ENCODE measurements around the gene PHKG2.

DNA sequence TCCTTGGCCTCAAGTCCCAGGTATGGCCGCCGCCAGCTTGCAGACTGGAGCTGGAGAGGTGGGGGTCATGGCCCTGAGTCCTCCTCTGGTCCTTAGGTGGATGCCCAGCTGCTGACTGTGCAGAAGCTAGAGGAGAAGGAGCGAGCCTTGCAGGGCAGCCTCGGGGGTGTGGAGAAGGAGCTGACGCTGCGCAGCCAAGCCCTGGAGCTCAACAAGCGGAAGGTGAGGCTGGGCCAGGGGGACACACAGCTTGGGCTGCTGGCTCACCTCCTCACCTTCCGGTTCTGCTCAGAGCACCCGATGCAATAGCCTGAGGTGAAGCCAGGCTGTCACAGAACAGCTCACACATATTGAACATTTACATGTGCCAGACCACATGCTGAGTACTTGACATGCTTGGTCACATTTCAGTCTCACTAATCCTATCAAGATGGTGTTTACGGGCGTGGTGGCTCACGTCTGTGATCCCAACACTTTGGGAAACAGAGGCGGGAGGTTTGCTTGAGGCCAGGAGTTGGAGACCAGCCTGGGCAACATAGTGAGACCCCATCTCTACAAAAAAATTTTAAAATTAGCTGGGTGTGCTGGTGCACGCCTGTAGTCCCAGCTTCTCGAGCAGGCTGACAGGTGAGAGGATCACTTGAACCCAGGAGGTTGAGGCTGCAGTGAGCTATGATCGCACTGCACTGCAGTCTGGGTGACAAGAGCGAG is 21.3 kb downstream of the PHKG2 start:
- TF ChIP-seq, protein P1, sequence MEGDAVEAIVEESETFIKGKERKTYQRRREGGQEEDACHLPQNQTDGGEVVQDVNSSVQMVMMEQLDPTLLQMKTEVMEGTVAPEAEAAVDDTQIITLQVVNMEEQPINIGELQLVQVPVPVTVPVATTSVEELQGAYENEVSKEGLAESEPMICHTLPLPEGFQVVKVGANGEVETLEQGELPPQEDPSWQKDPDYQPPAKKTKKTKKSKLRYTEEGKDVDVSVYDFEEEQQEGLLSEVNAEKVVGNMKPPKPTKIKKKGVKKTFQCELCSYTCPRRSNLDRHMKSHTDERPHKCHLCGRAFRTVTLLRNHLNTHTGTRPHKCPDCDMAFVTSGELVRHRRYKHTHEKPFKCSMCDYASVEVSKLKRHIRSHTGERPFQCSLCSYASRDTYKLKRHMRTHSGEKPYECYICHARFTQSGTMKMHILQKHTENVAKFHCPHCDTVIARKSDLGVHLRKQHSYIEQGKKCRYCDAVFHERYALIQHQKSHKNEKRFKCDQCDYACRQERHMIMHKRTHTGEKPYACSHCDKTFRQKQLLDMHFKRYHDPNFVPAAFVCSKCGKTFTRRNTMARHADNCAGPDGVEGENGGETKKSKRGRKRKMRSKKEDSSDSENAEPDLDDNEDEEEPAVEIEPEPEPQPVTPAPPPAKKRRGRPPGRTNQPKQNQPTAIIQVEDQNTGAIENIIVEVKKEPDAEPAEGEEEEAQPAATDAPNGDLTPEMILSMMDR (IDR thresholded peaks at IDR 0.05) = no peak
- TF ChIP-seq POLR2AphosphoS5 (IDR thresholded peaks at IDR 0.05) (no peak), POLR2A (IDR thresholded peaks at IDR 0.05; ENCODE audit: low read depth) (no peak)

Data from esophagus muscularis mucosa (tissue), 3 donors.